Activated naive CD8-positive, alpha-beta T cell treated with anti-CD3 and anti-CD28 coated beads, Interleukin-2, amount 50 U/mL, for 24 hours (primary cell): ENCODE results near the gene DEXI.
"Not testable (repeated sequence)": the region's sequence is repeated elsewhere in the genome, so short reads cannot be mapped to it uniquely, and the experiment has no call there.

Experiments used
- ATAC-seq: fragments of 150-1000 bp; cut with Tn5 transposase; one replicate; pipeline ENCODE4 v1.10.0; 2021
- DNase-seq: peaks from one replicate; pipeline ENCODE4 v3.0.0; 2021
- H3K27ac Mint-ChIP-seq: one replicate; pipeline ENCODE4 v1.8.0; 2021; ENCODE audit warnings: mild to moderate bottlenecking, mixed read lengths
- H3K27me3 Mint-ChIP-seq: one replicate; pipeline ENCODE4 v1.8.0; 2021; ENCODE audit warnings: mixed read lengths
- H3K36me3 Mint-ChIP-seq: one replicate; pipeline ENCODE4 v1.8.0; 2021; ENCODE audit warnings: low read depth, mixed read lengths
- H3K4me1 Mint-ChIP-seq: one replicate; pipeline ENCODE4 v1.8.0; 2021; ENCODE audit warnings: mixed read lengths
- H3K4me3 Mint-ChIP-seq: one replicate; pipeline ENCODE4 v1.8.0; 2021; ENCODE audit warnings: mild to moderate bottlenecking, moderate library complexity, mixed read lengths
- H3K9me3 Mint-ChIP-seq: one replicate; pipeline ENCODE4 v1.8.0; 2021; ENCODE audit warnings: mixed read lengths

The DEXI gene

DNA sequence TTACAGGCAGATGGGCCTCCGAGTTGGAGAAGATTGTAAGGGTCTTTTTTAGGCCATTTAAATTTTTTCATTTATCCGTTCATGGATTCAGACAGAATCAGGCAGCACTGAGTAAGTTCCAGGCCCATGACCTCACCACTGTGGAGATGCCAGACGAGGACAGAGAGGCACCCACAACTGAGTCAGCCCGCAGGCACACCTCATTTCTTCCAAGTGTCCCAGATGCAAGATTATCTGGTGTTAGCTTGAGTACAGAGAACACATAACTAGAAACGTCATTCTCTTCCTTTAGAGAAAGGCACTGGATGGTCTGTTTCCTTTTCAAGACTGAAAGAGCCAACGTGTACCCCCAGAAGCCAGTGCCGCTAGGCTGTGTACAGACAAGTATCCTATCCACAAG lies 19.0 kb upstream of the DEXI start:
- Mint-ChIP-seq H3K4me1 (peaks cover 75% of the 10 kb centered on the region), H3K4me3 (no peak overlapping the region), H3K27me3 (no peaks in the 10 kb centered on the region), H3K27ac (peak overlapping the region; percentile 56), H3K9me3 (peaks cover 5% of the 10 kb centered on the region), H3K36me3 (peaks cover 48% of the 10 kb centered on the region)
- peak; percentile 11 for ATAC-seq
- DNase-seq: no peak

GRCh38 chr16:10959161-10959560 lies 16.9 kb upstream of the DEXI start:
- H3K27ac Mint-ChIP-seq: no peak overlapping the region
- H3K9me3 Mint-ChIP-seq: no peaks in the 10 kb centered on the region
- DNase-seq (no peak), ATAC-seq (no peak)
- no peaks in the 10 kb centered on the region for H3K27me3 Mint-ChIP-seq
- H3K4me3 Mint-ChIP-seq: no peak overlapping the region
- peaks cover 31% of the 10 kb centered on the region for H3K36me3 Mint-ChIP-seq
- peaks cover 64% of the 10 kb centered on the region for H3K4me1 Mint-ChIP-seq

- Mint-ChIP-seq H3K4me3 (peak overlapping the region; percentile 34), H3K4me1 (peaks cover 62% of the 10 kb centered on the region), H3K9me3 (no peaks in the 10 kb centered on the region), H3K27ac (peak overlapping the region; percentile 85), H3K27me3 (no peaks in the 10 kb centered on the region), H3K36me3 (peaks cover 22% of the 10 kb centered on the region)
- ATAC-seq (peak; percentile 61), DNase-seq (no peak)
These were observed 15.7 kb upstream of the DEXI start for GRCh38 chr16:10957771-10958482.

- no peaks in the 10 kb centered on the region for H3K9me3 Mint-ChIP-seq
- no peak overlapping the region for H3K27ac Mint-ChIP-seq
- H3K4me1 Mint-ChIP-seq: peaks cover 54% of the 10 kb centered on the region
- no peaks in the 10 kb centered on the region for H3K27me3 Mint-ChIP-seq
- H3K36me3 Mint-ChIP-seq: peaks cover 8% of the 10 kb centered on the region
- no peak for DNase-seq
- no peak overlapping the region for H3K4me3 Mint-ChIP-seq
- ATAC-seq: no peak
These were observed 12.6 kb upstream of the DEXI start for GRCh38 chr16:10954903-10955302.

- Mint-ChIP-seq H3K4me3 (no peak overlapping the region), H3K4me1 (peaks cover 59% of the 10 kb centered on the region), H3K27ac (no peak overlapping the region), H3K27me3 (no peaks in the 10 kb centered on the region), H3K9me3 (no peaks in the 10 kb centered on the region), H3K36me3 (no peaks in the 10 kb centered on the region)
- DNase-seq (no peak), ATAC-seq (no peak)
These were observed 8.8 kb upstream of the DEXI start for GRCh38 chr16:10951026-10951425.

GRCh38 chr16:10950393-10950792 lies 8.1 kb upstream of the DEXI start:
- ATAC-seq (no peak), DNase-seq (no peak)
- no peaks in the 10 kb centered on the region for H3K9me3 Mint-ChIP-seq
- H3K27ac Mint-ChIP-seq: no peak overlapping the region
- H3K27me3 Mint-ChIP-seq: no peaks in the 10 kb centered on the region
- peaks cover 64% of the 10 kb centered on the region for H3K4me1 Mint-ChIP-seq
- H3K4me3 Mint-ChIP-seq: no peak overlapping the region
- H3K36me3 Mint-ChIP-seq: no peaks in the 10 kb centered on the region

DNA sequence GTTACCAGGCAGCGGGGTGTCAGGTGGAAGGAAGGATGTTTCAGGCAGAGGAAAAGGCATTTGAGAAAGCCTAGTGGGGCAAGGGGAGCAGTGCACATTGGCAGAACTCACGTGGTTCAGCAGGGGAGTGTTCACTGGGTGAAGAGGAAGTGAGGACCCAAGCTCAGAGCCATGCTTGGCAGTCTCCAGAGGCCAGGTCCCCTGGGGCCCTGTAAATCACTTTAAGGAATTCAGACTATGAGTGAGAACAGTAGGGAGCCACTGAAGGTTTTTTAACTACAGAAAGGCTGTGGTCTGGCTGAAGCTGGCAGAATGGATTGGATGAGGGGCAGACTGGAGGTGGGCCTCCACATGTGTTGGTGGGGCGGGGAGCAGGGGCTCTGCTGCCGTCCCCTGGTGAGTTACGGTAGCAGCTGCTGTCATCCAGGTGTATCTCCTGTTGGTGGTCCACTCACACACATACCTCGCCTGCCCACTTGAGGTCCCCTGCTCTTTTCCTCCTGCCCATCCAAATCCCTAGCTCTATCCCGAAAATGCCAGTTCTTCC lies 7.2 kb upstream of the DEXI start:
- DNase-seq (peak; percentile 47), ATAC-seq (peak; percentile 65)
- Mint-ChIP-seq H3K27ac (peak overlapping the region; percentile 63), H3K27me3 (no peaks in the 10 kb centered on the region), H3K36me3 (no peaks in the 10 kb centered on the region), H3K4me1 (peaks cover 61% of the 10 kb centered on the region), H3K4me3 (peak overlapping the region; percentile 10), H3K9me3 (no peaks in the 10 kb centered on the region)

- DNase-seq (no peak), ATAC-seq (no peak)
- no peaks in the 10 kb centered on the region for H3K36me3 Mint-ChIP-seq
- peaks cover 61% of the 10 kb centered on the region for H3K4me1 Mint-ChIP-seq
- no peaks in the 10 kb centered on the region for H3K9me3 Mint-ChIP-seq
- H3K27ac Mint-ChIP-seq: no peak overlapping the region
- H3K27me3 Mint-ChIP-seq: no peaks in the 10 kb centered on the region
- no peak overlapping the region for H3K4me3 Mint-ChIP-seq
These were observed 5.0 kb upstream of the DEXI start for GRCh38 chr16:10947211-10947787.

DNA sequence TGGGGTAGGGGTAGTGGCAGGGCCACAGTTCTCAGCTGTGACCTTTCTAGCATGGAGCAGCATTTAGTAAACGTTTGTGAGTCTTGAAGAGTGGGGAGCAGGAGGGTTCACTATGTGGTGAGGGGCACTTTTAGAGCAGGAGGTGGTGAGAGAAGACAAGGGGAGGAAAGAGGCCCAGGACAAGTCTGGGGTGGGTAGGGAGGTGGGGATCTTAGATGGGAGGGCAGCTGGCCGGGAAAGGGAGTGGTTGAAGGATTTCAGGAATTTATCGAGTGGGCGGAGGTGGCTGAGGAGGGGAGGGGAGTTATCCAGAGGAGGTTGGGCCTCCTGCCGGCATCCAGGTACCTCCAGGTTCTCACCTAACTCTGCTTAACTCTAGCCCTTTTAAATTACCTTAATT lies 4.0 kb upstream of the DEXI start:
- H3K36me3 Mint-ChIP-seq: no peaks in the 10 kb centered on the region
- H3K4me1 Mint-ChIP-seq: peaks cover 61% of the 10 kb centered on the region
- no peak for DNase-seq
- no peak for ATAC-seq
- H3K4me3 Mint-ChIP-seq: no peak overlapping the region
- H3K27me3 Mint-ChIP-seq: no peaks in the 10 kb centered on the region
- no peaks in the 10 kb centered on the region for H3K9me3 Mint-ChIP-seq
- no peak overlapping the region for H3K27ac Mint-ChIP-seq

DNA sequence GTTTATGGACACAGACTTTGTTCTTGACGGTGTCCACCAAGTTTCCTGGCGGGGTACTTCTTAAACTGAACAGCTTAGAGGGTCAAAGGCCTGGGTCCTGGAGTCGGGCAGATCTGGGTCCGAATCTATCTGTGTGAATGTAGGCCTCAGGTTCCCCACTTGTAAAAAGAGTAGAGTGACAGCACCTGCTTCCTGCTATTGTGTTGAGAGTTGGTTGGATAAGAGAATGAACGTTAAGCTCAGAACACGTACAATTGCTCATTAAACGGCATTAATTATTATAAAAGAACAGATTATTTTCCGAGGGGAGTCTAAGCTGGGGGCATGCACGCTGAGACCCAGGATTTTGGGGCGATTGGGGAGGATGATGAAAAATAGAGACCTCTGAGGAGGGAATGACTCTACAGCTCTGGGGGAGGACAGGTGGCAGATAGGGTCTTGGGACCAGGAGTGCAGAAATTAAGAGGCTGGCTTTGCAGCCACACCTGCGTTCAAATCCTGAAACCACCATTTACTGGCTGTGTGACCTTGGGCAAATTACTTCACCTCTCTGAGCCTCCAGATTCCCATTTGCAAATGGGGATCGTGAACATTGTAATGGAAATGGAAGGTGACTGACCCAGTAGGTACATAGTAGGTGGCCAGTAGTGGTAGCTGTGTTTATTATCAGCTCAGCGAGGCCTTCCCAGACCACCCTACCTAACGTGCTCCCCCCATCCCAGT lies 3.0 kb upstream of the DEXI start:
- Mint-ChIP-seq H3K9me3 (no peaks in the 10 kb centered on the region), H3K27ac (peak overlapping the region; percentile 81), H3K4me1 (peaks cover 62% of the 10 kb centered on the region), H3K4me3 (peak overlapping the region; percentile 92), H3K27me3 (no peaks in the 10 kb centered on the region), H3K36me3 (peaks cover 3% of the 10 kb centered on the region)
- DNase-seq (no peak), ATAC-seq (no peak)

GRCh38 chr16:10944249-10945064 lies 2.2 kb upstream of the DEXI start, which contains the start of gene CLEC16A:
TSS of gene CLEC16A (plus strand) at chr16:10944564. CDS start at chr16:10944718, 154 bp downstream.
- DNase-seq (peak; percentile 96), ATAC-seq (peak; percentile 73)
- Mint-ChIP-seq H3K4me3 (peak within 1 kb of the TSS; percentile 92), H3K36me3 (peaks cover 9% of the 10 kb centered on the region), H3K9me3 (no peaks in the 10 kb centered on the region), H3K27ac (peak within 1 kb of the TSS; percentile 81), H3K27me3 (no peaks in the 10 kb centered on the region), H3K4me1 (peaks cover 62% of the 10 kb centered on the region)

GRCh38 chr16:10943064-10943353 lies 741 bp upstream of the DEXI start:
- peak overlapping the region; percentile 94 for H3K4me3 Mint-ChIP-seq
- H3K27ac Mint-ChIP-seq: no peak overlapping the region
- H3K36me3 Mint-ChIP-seq: peaks cover 21% of the 10 kb centered on the region
- H3K4me1 Mint-ChIP-seq: peaks cover 66% of the 10 kb centered on the region
- H3K27me3 Mint-ChIP-seq: no peaks in the 10 kb centered on the region
- ATAC-seq: no peak
- no peaks in the 10 kb centered on the region for H3K9me3 Mint-ChIP-seq
- DNase-seq: no peak

- not testable (repeated sequence) for ATAC-seq
- Mint-ChIP-seq H3K36me3 (peaks cover 26% of the 10 kb centered on the region), H3K4me1 (peaks cover 70% of the 10 kb centered on the region)
These were observed 325 bp downstream of the DEXI start for GRCh38 chr16:10941935-10942351.

More at GRCh38 chr16:10941935-10942351, 325 bp downstream of the DEXI start:
- not testable (repeated sequence) for H3K9me3 Mint-ChIP-seq, H3K27me3 Mint-ChIP-seq, DNase-seq
- Mint-ChIP-seq H3K4me3 (peak overlapping the region; percentile 94), H3K27ac (peak overlapping the region; percentile 81)
